Naive thymus-derived CD8-positive, alpha-beta T cell (primary cell): ENCODE data around the gene STEAP4. TPM values are rescaled to one million over a fixed set of nuclear protein-coding genes. Genes with fewer than 3 reads are reported as not detected.

Experiments
- ATAC-seq, 2 donors: fragments of 150-1000 bp; cut with Tn5 transposase in 1 of 2; sonication (Bioruptor Pico), chemical (Tn5 transposase) in 1 of 2; 1 replicate in 1 of 2; 2 replicates in 1 of 2; pipeline ENCODE4 v1.10.0; 2021; ENCODE audit warnings: mild to moderate bottlenecking in 2 of 2, moderate library complexity in 2 of 2
- POLR2A ChIA-PET: fragments of 350-600 bp; sonication (Branson Sonifier 250); formaldehyde crosslinking; loops from one replicate; lab custom pipeline; 2021; ENCODE audit warnings: antibody characterized with exemption; lab: Charles Lee
- DNase-seq, 10 donors: peaks; one replicate each; pipeline versions ENCODE4 v3.0.0 to v3.0.0-alpha.2; 2020 to 2022
- H3K27ac Mint-ChIP-seq, 10 donors: one replicate each; pipeline ENCODE4 v1.8.0; 2020 to 2022; ENCODE audit warnings: mild to moderate bottlenecking in 10 of 10, mixed read lengths in 10 of 10, moderate library complexity in 4 of 10, inconsistent platforms in 1 of 10
- H3K27me3 Mint-ChIP-seq, 5 donors: one replicate each; pipeline ENCODE4 v1.8.0; 2021 to 2022; ENCODE audit warnings: mixed read lengths in 5 of 5
- H3K36me3 Mint-ChIP-seq, 3 donors: one replicate each; pipeline ENCODE4 v1.8.0; 2020 to 2022; ENCODE audit warnings: mixed read lengths in 3 of 3, mild to moderate bottlenecking in 2 of 3, inconsistent platforms in 1 of 3
- H3K4me1 Mint-ChIP-seq, 4 donors: one replicate each; pipeline ENCODE4 v1.8.0; 2021 to 2022; ENCODE audit warnings: mixed read lengths in 4 of 4
- H3K4me3 Mint-ChIP-seq, 10 donors: one replicate each; pipeline ENCODE4 v1.8.0; 2020 to 2022; ENCODE audit warnings: mild to moderate bottlenecking in 10 of 10, mixed read lengths in 10 of 10, moderate library complexity in 6 of 10, inconsistent platforms in 1 of 10
- H3K9me3 Mint-ChIP-seq, 9 donors: one replicate each; pipeline ENCODE4 v1.8.0; 2020 to 2022; ENCODE audit warnings: mixed read lengths in 9 of 9, mild to moderate bottlenecking in 3 of 9, inconsistent platforms in 1 of 9, moderate library complexity in 1 of 9
- polyA plus RNA-seq, 3 donors: library from polyadenylated mRNA; unstranded; fragments of 300-500 nt; fragmentation: Illumina TruSeq; gene quantifications; one replicate each; pipeline ENCODE4 v1.2.3, GENCODE V29; 2021
- total RNA-seq, 8 experiments: library from RNA in 2 of 8; stranded (reverse) in 2 of 8; gene quantifications; one replicate each; pipeline ENCODE4 v1.2.3 and lab custom pipeline; 2021 to 2026

Gene STEAP4
- total and polyA plus RNA-seq, 5 experiments from 2014 or later: not detected

- Mint-ChIP-seq H3K4me1 (no peaks in the 10 kb centered on the region), H3K27me3 (peaks cover 0 to 9% (median 2%) of the 10 kb centered on the region in 5 donors), H3K27ac (no peak overlapping the region), H3K9me3 (no peaks in the 10 kb centered on the region), H3K36me3 (no peaks in the 10 kb centered on the region), H3K4me3 (no peak overlapping the region)
- DNase-seq (no peak), ATAC-seq (no peak)
- POLR2A ChIA-PET: no interaction called here
Measured at GRCh38 chr7:88329532-88330463, 23.1 kb upstream of the STEAP4 start.

GRCh38 chr7:88328787-88329186, 22.1 kb upstream of the STEAP4 start:
- H3K9me3 Mint-ChIP-seq: no peaks in the 10 kb centered on the region
- H3K4me3 Mint-ChIP-seq: no peak overlapping the region
- H3K27me3 Mint-ChIP-seq: peaks cover 0 to 6% (median 2%) of the 10 kb centered on the region in 5 donors
- ATAC-seq (no peak), DNase-seq (no peak)
- H3K36me3 Mint-ChIP-seq: no peaks in the 10 kb centered on the region
- no peak overlapping the region for H3K27ac Mint-ChIP-seq
- POLR2A ChIA-PET: no interaction called here
- H3K4me1 Mint-ChIP-seq: no peaks in the 10 kb centered on the region

GRCh38 chr7:88324699-88325098, 18.0 kb upstream of the STEAP4 start:
- POLR2A ChIA-PET: no interaction called here
- Mint-ChIP-seq H3K27ac (no peak overlapping the region), H3K4me3 (no peak overlapping the region), H3K36me3 (no peaks in the 10 kb centered on the region), H3K27me3 (peaks cover 0 to 8% (median 2%) of the 10 kb centered on the region in 5 donors), H3K9me3 (no peaks in the 10 kb centered on the region), H3K4me1 (no peaks in the 10 kb centered on the region)
- DNase-seq (no peak), ATAC-seq (no peak)

GRCh38 chr7:88322151-88322550, 15.5 kb upstream of the STEAP4 start:
- Mint-ChIP-seq H3K27me3 (peaks cover 0 to 8% (median 5%) of the 10 kb centered on the region in 5 donors), H3K4me3 (no peak overlapping the region), H3K36me3 (no peaks in the 10 kb centered on the region), H3K4me1 (no peaks in the 10 kb centered on the region), H3K9me3 (no peaks in the 10 kb centered on the region), H3K27ac (no peak overlapping the region)
- POLR2A ChIA-PET: no interaction called here
- DNase-seq: no peak
- ATAC-seq: no peak

- no peak overlapping the region for H3K27ac Mint-ChIP-seq
- no peak overlapping the region for H3K4me3 Mint-ChIP-seq
- no peaks in the 10 kb centered on the region for H3K9me3 Mint-ChIP-seq
- POLR2A ChIA-PET: no interaction called here
- no peaks in the 10 kb centered on the region for H3K36me3 Mint-ChIP-seq
- H3K4me1 Mint-ChIP-seq: no peaks in the 10 kb centered on the region
- ATAC-seq: no peak
- H3K27me3 Mint-ChIP-seq: peaks cover 0 to 9% (median 5%) of the 10 kb centered on the region in 5 donors
- DNase-seq: no peak
Measured at GRCh38 chr7:88321694-88322093, 15.0 kb upstream of the STEAP4 start.

GRCh38 chr7:88318196-88318595, 11.5 kb upstream of the STEAP4 start:
- Mint-ChIP-seq H3K27me3 (peaks cover 4 to 36% (median 8%) of the 10 kb centered on the region in 5 donors), H3K27ac (no peak overlapping the region), H3K4me1 (no peaks in the 10 kb centered on the region), H3K9me3 (peaks cover 0 to 3% (median 0%) of the 10 kb centered on the region in 9 donors), H3K36me3 (peaks cover 0 to 4% (median 0%) of the 10 kb centered on the region in 3 donors), H3K4me3 (no peak overlapping the region)
- POLR2A ChIA-PET: no interaction called here
- DNase-seq: no peak
- no peak for ATAC-seq

- Mint-ChIP-seq H3K9me3 (peaks cover 0 to 3% (median 0%) of the 10 kb centered on the region in 9 donors), H3K36me3 (peaks cover 0 to 4% (median 0%) of the 10 kb centered on the region in 3 donors), H3K4me1 (no peaks in the 10 kb centered on the region), H3K4me3 (no peak overlapping the region), H3K27me3 (peaks cover 6 to 38% (median 8%) of the 10 kb centered on the region in 5 donors), H3K27ac (no peak overlapping the region)
- POLR2A ChIA-PET: no interaction called here
- ATAC-seq: no peak
- no peak for DNase-seq
Measured at GRCh38 chr7:88317422-88317821, 10.7 kb upstream of the STEAP4 start.

- Mint-ChIP-seq H3K4me3 (no peak overlapping the region), H3K36me3 (peaks cover 0 to 4% (median 0%) of the 10 kb centered on the region in 3 donors), H3K4me1 (no peaks in the 10 kb centered on the region), H3K9me3 (peaks cover 0 to 3% (median 0%) of the 10 kb centered on the region in 9 donors), H3K27ac (no peak overlapping the region), H3K27me3 (peaks cover 6 to 38% (median 8%) of the 10 kb centered on the region in 5 donors)
- ATAC-seq: no peak
- POLR2A ChIA-PET: no interaction called here
- DNase-seq: no peak
Measured at GRCh38 chr7:88316456-88316855, 9.8 kb upstream of the STEAP4 start.

GRCh38 chr7:88315522-88315921, 8.8 kb upstream of the STEAP4 start:
- ATAC-seq (no peak), DNase-seq (no peak)
- Mint-ChIP-seq H3K4me1 (no peaks in the 10 kb centered on the region), H3K27me3 (peaks cover 6 to 46% (median 10%) of the 10 kb centered on the region in 5 donors), H3K27ac (no peak overlapping the region), H3K9me3 (peaks cover 0 to 3% (median 0%) of the 10 kb centered on the region in 9 donors), H3K36me3 (peaks cover 0 to 4% (median 0%) of the 10 kb centered on the region in 3 donors), H3K4me3 (no peak overlapping the region)
- POLR2A ChIA-PET: no interaction called here

- no peaks in the 10 kb centered on the region for H3K4me1 Mint-ChIP-seq
- POLR2A ChIA-PET: no interaction called here
- peaks cover 0 to 4% (median 0%) of the 10 kb centered on the region in 3 donors for H3K36me3 Mint-ChIP-seq
Measured at GRCh38 chr7:88314061-88314491, 7.4 kb upstream of the STEAP4 start.

GRCh38 chr7:88312061-88312663, 5.5 kb upstream of the STEAP4 start:
- POLR2A ChIA-PET: no interaction called here

More at GRCh38 chr7:88314061-88314491, 7.4 kb upstream of the STEAP4 start:
- no peak for DNase-seq
- Mint-ChIP-seq H3K27ac (no peak overlapping the region), H3K4me3 (no peak overlapping the region), H3K9me3 (peaks cover 0 to 3% (median 0%) of the 10 kb centered on the region in 9 donors), H3K27me3 (peaks cover 6 to 44% (median 12%) of the 10 kb centered on the region in 5 donors)
- ATAC-seq: no peak

GRCh38 chr7:88311675-88312036, 5.0 kb upstream of the STEAP4 start:
- Mint-ChIP-seq H3K4me1 (peaks cover 1 to 3% (median 3%) of the 10 kb centered on the region in 4 donors), H3K36me3 (peaks cover 0 to 4% (median 0%) of the 10 kb centered on the region in 3 donors), H3K4me3 (no peak overlapping the region), H3K9me3 (peaks cover 0 to 3% (median 0%) of the 10 kb centered on the region in 9 donors), H3K27ac (no peak overlapping the region), H3K27me3 (peaks cover 15 to 52% (median 18%) of the 10 kb centered on the region in 5 donors)
- POLR2A ChIA-PET: no interaction called here
- no peak for DNase-seq
- no peak for ATAC-seq

More at GRCh38 chr7:88312061-88312663, 5.5 kb upstream of the STEAP4 start:
- DNase-seq: no peak
- no peak for ATAC-seq
- peaks cover 0 to 4% (median 0%) of the 10 kb centered on the region in 3 donors for H3K36me3 Mint-ChIP-seq
- H3K4me3 Mint-ChIP-seq: no peak overlapping the region
- H3K9me3 Mint-ChIP-seq: peaks cover 0 to 3% (median 0%) of the 10 kb centered on the region in 9 donors
- no peak overlapping the region for H3K27ac Mint-ChIP-seq
- peaks cover 12 to 49% (median 15%) of the 10 kb centered on the region in 5 donors for H3K27me3 Mint-ChIP-seq
- H3K4me1 Mint-ChIP-seq: no peaks in the 10 kb centered on the region
